Activated CD4-positive, alpha-beta T cell treated with anti-CD3 and anti-CD28 coated beads for 24 hours (primary cell): ENCODE results near the gene TTPAL.

Experiments
- DNase-seq, 2 donors: peaks; one replicate each; pipeline ENCODE4 v3.0.0-alpha.2; 2020; ENCODE audit warnings: low read depth in 2 of 2

Gene TTPAL, protein sequence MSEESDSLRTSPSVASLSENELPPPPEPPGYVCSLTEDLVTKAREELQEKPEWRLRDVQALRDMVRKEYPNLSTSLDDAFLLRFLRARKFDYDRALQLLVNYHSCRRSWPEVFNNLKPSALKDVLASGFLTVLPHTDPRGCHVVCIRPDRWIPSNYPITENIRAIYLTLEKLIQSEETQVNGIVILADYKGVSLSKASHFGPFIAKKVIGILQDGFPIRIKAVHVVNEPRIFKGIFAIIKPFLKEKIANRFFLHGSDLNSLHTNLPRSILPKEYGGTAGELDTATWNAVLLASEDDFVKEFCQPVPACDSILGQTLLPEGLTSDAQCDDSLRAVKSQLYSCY

GRCh38 chr20:44475694-44476560, at the start of gene TTPAL:
Gene TTPAL (plus strand): TSS chr20:44475874. CDS start chr20:44480000, 4,126 bp downstream.
- DNase-seq = peak; percentile 80 to 82

- no peak for DNase-seq
Observed at GRCh38 chr20:44425923-44426322, 49.8 kb upstream of the TTPAL start.

DNA sequence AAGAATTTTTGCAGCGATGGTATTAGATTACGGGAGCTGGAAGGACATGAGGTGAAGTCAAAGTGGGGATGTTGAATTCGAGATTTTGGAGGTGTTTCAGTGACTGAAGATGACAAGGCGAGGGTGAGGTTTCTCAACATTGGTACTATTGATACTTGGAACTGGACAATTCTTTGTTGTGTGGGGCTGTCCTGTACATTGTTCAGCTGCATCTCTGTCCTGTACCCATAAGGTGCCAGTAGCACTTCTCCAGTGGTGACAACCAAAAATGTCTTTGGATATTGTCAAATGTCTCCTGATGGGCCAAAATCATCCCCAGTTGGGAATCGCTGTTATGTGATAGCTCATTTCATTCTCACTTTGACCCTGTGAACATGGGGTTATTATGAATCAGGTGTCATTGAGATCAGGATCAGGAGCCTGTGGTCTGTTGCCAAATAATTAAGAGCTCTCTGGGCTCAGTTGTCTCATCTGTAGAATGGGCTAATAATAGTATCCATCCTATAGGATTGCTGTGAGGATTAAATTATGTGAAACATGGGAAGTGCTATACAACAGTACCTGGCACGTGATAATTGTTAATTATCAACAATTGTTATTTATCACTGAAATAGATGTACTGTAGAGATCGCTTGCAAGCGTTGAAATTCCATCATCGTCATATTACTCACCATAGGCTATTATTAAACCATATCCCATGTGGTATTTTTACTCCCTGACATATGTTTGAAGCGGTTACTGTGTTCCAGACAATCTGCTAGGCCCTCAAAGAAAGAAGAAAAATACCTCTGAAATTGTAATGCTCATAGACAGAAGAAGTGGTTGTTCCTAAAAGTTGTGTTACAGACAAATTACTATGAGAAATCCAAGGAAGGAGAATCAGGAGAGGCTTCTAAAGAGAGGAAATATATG, 48.5 kb upstream of the TTPAL start:
- DNase-seq = no peak

GRCh38 chr20:44427804-44428173, 47.9 kb upstream of the TTPAL start:
- no peak for DNase-seq

DNA sequence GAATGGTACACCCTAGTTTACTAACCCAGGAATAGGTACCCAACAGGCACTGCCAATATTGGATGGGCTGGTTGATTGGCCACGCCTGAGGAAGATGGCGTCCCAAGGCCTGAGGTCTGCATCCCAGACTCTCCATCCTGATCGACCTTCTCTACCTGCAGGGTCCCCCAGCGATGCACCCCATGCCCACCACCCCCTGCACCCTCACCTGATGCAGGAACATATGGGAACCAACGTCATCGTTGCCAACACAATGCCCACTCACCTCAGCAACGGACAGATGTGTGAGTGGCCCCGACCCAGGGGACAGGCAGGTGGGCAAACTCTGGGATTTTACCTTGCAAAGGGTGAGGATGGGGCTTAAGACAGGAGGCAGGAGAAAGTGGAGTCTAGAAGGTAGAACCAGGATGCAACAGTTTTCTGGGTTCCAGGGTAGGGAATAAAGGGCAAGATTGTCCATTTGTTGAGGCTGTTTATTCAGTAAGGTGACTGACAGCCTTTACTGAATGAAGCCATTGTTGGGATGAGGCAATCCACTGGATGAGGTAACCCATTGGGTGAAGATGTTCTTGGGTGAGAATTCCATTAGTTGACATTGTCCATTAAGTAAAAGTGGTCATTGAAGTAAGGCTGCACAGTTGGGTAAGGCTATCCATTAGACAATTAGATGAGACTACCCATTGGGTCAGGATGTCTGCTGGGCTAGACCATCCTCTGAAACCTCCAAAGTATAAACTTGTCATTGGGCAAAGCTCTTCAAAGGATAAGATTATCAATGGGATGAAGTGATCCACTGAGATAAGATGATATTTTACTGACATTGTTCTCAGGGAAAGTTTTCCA, 47.3 kb upstream of the TTPAL start:
- no peak for DNase-seq

DNA sequence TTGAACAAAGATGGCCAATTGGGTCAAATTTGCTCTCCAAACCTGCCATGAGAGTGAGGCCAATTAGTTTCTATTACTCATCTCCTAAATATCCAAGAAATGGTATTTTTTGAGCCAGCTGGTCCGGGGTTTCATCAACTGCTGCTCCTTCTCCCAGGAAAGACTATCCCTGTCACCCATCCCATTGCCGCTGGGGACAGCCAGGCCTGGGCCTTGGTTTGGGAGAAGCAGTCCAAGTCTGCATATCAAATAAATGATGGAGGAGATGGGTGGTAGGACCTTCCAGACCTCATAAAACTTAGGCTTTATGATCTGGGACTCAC, 46.7 kb upstream of the TTPAL start:
- DNase-seq = no peak

DNA sequence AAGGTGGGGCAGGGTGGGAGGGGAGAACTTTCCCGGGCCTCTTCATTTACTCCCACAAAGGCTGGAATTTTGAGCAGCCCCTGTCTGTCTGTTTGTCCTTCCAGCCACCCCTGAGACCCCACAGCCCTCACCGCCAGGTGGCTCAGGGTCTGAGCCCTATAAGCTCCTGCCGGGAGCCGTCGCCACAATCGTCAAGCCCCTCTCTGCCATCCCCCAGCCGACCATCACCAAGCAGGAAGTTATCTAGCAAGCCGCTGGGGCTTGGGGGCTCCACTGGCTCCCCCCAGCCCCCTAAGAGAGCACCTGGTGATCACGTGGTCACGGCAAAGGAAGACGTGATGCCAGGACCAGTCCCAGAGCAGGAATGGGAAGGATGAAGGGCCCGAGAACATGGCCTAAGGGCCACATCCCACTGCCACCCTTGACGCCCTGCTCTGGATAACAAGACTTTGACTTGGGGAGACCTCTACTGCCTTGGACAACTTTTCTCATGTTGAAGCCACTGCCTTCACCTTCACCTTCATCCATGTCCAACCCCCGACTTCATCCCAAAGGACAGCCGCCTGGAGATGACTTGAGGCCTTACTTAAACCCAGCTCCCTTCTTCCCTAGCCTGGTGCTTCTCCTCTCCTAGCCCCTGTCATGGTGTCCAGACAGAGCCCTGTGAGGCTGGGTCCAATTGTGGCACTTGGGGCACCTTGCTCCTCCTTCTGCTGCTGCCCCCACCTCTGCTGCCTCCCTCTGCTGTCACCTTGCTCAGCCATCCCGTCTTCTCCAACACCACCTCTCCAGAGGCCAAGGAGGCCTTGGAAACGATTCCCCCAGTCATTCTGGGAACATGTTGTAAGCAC, 46.0 kb upstream of the TTPAL start:
- DNase-seq = no peak

DNA sequence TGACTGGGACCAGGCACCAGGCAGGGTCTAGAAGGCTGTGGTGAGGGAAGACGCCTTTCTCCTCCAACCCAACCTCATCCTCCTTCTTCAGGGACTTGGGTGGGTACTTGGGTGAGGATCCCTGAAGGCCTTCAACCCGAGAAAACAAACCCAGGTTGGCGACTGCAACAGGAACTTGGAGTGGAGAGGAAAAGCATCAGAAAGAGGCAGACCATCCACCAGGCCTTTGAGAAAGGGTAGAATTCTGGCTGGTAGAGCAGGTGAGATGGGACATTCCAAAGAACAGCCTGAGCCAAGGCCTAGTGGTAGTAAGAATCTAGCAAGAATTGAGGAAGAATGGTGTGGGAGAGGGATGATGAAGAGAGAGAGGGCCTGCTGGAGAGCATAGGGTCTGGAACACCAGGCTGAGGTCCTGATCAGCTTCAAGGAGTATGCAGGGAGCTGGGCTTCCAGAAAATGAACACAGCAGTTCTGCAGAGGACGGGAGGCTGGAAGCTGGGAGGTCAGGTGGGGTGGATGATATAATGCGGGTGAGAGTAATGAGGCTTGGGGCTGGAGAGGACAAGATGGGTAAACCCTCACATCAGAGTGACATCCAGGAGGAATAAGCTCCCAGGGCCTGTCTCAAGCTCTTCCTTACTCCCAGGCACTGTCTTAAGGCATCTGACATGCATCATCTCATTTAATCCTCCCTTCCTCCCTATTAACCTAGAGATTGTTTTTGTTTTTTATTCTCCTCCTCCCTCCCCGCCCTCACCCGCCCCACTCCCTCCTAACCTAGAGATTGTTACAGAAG, 45.2 kb upstream of the TTPAL start:
- DNase-seq = no peak

GRCh38 chr20:44431118-44431501, 44.6 kb upstream of the TTPAL start:
- DNase-seq = no peak

GRCh38 chr20:44431502-44432234, 44.0 kb upstream of the TTPAL start:
- no peak for DNase-seq

GRCh38 chr20:44432618-44433577, 42.8 kb upstream of the TTPAL start:
- DNase-seq = no peak

GRCh38 chr20:44433751-44434538, 41.7 kb upstream of the TTPAL start:
- DNase-seq = no peak

DNA sequence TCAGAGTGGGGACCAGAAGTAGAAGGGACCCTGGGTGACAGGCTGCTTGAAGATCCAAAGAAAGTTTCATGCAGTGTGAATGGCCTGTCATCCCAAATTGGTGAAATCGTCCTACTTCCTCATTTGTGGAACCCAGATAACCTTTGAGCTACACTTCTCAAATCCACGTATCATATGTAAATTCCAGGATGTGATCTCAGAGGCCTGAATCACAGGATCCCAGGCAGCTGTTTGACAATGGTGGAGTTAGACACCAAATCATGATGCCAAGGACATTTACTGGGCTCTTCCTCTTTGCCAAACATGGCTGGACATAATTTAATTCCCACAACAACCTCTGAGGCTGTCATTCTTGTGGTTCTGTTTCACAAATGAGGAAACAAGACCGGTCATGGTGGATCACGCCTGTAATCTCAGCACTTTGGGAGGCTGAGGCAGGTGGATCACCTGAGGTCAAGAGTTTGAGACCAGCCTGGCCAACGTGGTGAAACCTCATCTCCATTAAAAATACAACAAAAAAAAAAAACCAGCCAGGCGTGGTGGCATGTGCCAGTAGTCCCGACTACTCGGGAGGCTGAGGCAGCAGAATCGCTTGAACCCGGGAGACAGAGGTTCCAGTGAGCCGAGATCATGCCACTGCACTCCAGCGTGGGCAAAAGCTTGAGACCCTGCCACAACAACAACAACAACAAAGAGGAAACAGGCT, 39.9 kb upstream of the TTPAL start:
- DNase-seq = no peak

GRCh38 chr20:44436393-44436792, 39.3 kb upstream of the TTPAL start:
- no peak for DNase-seq

DNA sequence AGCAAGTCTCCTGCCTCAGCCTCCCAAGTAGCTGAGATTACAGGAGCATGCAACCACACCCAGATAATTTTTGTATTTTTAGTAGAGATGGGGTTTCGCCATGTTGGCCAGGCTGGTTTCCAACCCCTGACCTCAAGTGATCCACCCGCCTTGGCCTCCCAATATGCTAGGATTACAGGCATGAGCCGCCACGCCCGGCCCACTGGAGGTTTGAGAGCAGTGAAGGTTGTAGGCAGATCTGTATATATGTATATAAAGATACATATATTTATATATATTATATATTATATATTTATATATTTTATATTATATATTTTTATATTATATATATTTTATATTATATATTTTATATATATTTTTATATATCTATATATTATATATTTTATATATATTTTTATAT, 38.2 kb upstream of the TTPAL start:
- no peak for DNase-seq

GRCh38 chr20:44438782-44439181, 36.9 kb upstream of the TTPAL start:
- DNase-seq = no peak
